ENCODE measurements around the gene MSH5. TPM values are rescaled to one million over a fixed set of nuclear protein-coding genes. Genes with fewer than 3 reads are reported as not detected.

The MSH5 gene
- total and polyA plus RNA-seq, 7 donors = 1.4 to 3.0 (median 1.8) TPM

DNA sequence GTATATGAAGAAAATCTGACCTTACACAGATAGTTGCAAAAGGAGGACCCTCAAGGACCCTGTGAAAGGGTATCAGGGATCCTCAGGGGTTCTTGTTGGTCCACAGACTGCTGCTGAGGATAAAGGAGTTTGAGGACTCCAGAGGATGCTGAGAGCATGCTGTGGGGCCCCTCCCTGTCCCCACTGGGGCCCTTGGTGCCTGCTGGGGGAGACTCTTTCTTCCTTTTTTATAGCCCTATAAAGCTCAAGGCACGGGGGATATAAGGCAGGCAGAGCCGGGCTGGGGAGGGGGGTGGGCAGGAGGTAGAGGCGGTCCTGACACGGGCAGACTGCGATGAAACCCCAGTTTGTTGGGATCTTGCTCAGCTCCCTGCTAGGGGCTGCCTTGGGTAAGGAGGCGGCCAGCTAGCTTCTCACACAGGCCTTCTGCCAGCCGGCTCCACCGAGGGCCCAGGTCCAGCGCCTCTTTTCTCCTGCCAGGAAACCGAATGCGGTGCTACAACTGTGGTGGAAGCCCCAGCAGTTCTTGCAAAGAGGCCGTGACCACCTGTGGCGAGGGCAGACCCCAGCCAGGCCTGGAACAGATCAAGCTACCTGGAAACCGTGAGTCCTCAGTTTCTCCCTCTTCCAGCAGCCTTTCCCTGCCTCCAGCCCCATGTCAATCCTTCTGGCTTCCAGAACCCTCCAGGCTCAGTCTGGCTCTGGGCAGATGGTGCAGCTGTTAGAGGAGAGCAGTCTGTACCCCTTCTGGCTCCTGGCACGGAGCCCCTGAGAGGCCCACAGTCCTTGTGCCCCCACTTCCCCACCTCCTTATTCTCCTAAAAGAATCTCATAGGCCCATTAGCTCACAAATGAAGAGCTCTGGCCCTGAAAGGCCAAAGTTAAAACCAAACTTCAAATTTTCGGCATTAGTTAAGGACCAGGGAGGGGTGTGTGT, 24.5 kb upstream of the MSH5 start, which contains the start of gene LY6G6D:
Gene LY6G6D, plus strand, starts transcription at position 327 of the 937 bp plus-strand sequence. Its CDS starts 8 bp downstream, at position 335.
- ATAC-seq = no peak
- Histone ChIP-seq H3K36me3 (ENCODE audit: insufficient read depth in 1 of 2, low read depth in 1 of 2) (no peaks in the 10 kb centered on the region), H3K27ac (no peak within 1 kb of the TSS), H3K4me3 (no peak within 1 kb of the TSS), H3K9me3 (no peaks in the 10 kb centered on the region), H3K27me3 (ENCODE audit: insufficient read depth in 3 of 3, low read length in 2 of 3) (no peaks in the 10 kb centered on the region), H3K4me1 (no peaks in the 10 kb centered on the region)
- DNase-seq = no peak
- no peak for TF ChIP-seq CTCF (IDR thresholded peaks at IDR 0.05)
- 38 to 60% (median 43%) methylated on average over 14 to 16 of the region's 16 CpGs for WGBS, 3 donors
- intact Hi-C loops (cut with DNase I) = no loop called here

GRCh38 chr6:31717499-31718222, 22.1 kb upstream of the MSH5 start:
- no peak for TF ChIP-seq CTCF (IDR thresholded peaks at IDR 0.05)
- H3K27ac ChIP-seq = no peak overlapping the region
- WGBS, 3 donors = 73 to 83% (median 74%) methylated on average over 10 of the region's 10 CpGs
- H3K4me3 ChIP-seq = no peak overlapping the region
- no peaks in the 10 kb centered on the region for H3K4me1 ChIP-seq
- H3K36me3 ChIP-seq (ENCODE audit: insufficient read depth in 1 of 2, low read depth in 1 of 2) = no peaks in the 10 kb centered on the region
- H3K9me3 ChIP-seq = no peaks in the 10 kb centered on the region
- no peaks in the 10 kb centered on the region for H3K27me3 ChIP-seq (ENCODE audit: insufficient read depth in 3 of 3, low read length in 2 of 3)
- no peak for ATAC-seq
- intact Hi-C loops (cut with DNase I) = no loop called here
- DNase-seq = no peak

GRCh38 chr6:31718265-31718664, 21.5 kb upstream of the MSH5 start:
- WGBS, 3 donors = 75 to 92% (median 85%) methylated on average over 1 of the region's 1 CpG
- intact Hi-C loops (cut with DNase I) = no loop called here
- ATAC-seq (no peak), DNase-seq (no peak)
- TF ChIP-seq CTCF (IDR thresholded peaks at IDR 0.05) = no peak
- Histone ChIP-seq H3K4me3 (no peak overlapping the region), H3K4me1 (no peaks in the 10 kb centered on the region), H3K36me3 (ENCODE audit: insufficient read depth in 1 of 2, low read depth in 1 of 2) (no peaks in the 10 kb centered on the region), H3K27me3 (ENCODE audit: insufficient read depth in 3 of 3, low read length in 2 of 3) (no peaks in the 10 kb centered on the region), H3K27ac (no peak overlapping the region), H3K9me3 (no peaks in the 10 kb centered on the region)

DNA sequence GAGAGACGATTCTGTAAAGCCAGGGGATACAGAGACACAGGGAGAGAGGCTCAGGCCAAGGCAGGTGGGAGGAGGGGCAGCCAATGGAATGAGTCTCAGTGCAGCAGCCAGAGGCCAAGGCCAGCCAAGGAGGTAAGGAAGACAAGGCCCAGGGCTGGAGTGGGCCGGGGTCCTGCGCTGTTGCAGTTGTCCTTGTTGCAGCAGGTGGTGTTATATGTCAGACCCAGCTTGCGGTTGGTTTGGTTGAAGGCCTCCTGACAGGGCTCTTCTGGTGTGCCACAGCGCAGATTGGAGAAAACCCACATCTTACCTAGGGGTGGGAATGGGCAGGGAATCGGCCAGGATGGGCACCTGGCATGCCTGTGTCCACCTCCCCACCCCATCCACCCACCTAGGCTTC, 20.8 kb upstream of the MSH5 start:
- Histone ChIP-seq H3K27me3 (ENCODE audit: insufficient read depth in 3 of 3, low read length in 2 of 3) (no peaks in the 10 kb centered on the region), H3K9me3 (no peaks in the 10 kb centered on the region), H3K36me3 (ENCODE audit: insufficient read depth in 1 of 2, low read depth in 1 of 2) (no peaks in the 10 kb centered on the region), H3K4me3 (no peak overlapping the region), H3K27ac (no peak overlapping the region), H3K4me1 (no peaks in the 10 kb centered on the region)
- WGBS, 3 donors = 85 to 92% (median 86%) methylated on average over 6 of the region's 6 CpGs
- intact Hi-C loops (cut with DNase I) = no loop called here
- DNase-seq (no peak), ATAC-seq (no peak)
- no peak for TF ChIP-seq CTCF (IDR thresholded peaks at IDR 0.05)

Measured in psoas muscle (tissue), 8 donors.